ENCODE data around the gene MTFR1L.

- no peak for TF ChIP-seq POLR2A (IDR thresholded peaks at IDR 0.05)
- TF ChIP-seq, protein P1, sequence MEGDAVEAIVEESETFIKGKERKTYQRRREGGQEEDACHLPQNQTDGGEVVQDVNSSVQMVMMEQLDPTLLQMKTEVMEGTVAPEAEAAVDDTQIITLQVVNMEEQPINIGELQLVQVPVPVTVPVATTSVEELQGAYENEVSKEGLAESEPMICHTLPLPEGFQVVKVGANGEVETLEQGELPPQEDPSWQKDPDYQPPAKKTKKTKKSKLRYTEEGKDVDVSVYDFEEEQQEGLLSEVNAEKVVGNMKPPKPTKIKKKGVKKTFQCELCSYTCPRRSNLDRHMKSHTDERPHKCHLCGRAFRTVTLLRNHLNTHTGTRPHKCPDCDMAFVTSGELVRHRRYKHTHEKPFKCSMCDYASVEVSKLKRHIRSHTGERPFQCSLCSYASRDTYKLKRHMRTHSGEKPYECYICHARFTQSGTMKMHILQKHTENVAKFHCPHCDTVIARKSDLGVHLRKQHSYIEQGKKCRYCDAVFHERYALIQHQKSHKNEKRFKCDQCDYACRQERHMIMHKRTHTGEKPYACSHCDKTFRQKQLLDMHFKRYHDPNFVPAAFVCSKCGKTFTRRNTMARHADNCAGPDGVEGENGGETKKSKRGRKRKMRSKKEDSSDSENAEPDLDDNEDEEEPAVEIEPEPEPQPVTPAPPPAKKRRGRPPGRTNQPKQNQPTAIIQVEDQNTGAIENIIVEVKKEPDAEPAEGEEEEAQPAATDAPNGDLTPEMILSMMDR (IDR thresholded peaks at IDR 0.05) = no peak
These were observed 34.8 kb downstream of the MTFR1L start for GRCh38 chr1:25854554-25854953.
